Measurements from ENCODE around the gene RNASEH2C.
"Not testable (repeated sequence)": the region's sequence is repeated elsewhere in the genome, so short reads cannot be mapped to it uniquely, and the experiment has no call there.

The RNASEH2C gene

GRCh38 chr11:65720211-65720934 lies at the start of gene RNASEH2C:
Gene RNASEH2C, minus strand, starts transcription at chr11:65720798. Its CDS starts 40 bp downstream, at chr11:65720758.
- FAIRE-seq (peak; percentile 30), DNase-seq (ENCODE audit: low spot score) (peak; percentile 91)

GRCh38 chr11:65767806-65768205 lies 47.2 kb upstream of the RNASEH2C start:
- not testable (repeated sequence) for FAIRE-seq; DNase-seq (ENCODE audit: low spot score)

- FAIRE-seq (no peak), DNase-seq (ENCODE audit: low spot score) (no peak)
These were observed 46.8 kb upstream of the RNASEH2C start for GRCh38 chr11:65767406-65767805.

GRCh38 chr11:65766535-65766934 lies 45.9 kb upstream of the RNASEH2C start:
- DNase-seq (ENCODE audit: low spot score) (no peak), FAIRE-seq (no peak)

GRCh38 chr11:65764434-65764833 lies 43.8 kb upstream of the RNASEH2C start:
- FAIRE-seq, result no peak
- DNase-seq (ENCODE audit: low spot score), result no peak

- FAIRE-seq; DNase-seq (ENCODE audit: low spot score): not testable (repeated sequence)
These were observed 42.2 kb upstream of the RNASEH2C start for GRCh38 chr11:65762816-65763215.

GRCh38 chr11:65762169-65762568 lies 41.6 kb upstream of the RNASEH2C start:
- DNase-seq (ENCODE audit: low spot score); FAIRE-seq: not testable (repeated sequence)

GRCh38 chr11:65745049-65745448 lies 24.5 kb upstream of the RNASEH2C start:
- no peak for DNase-seq (ENCODE audit: low spot score)
- FAIRE-seq, result no peak

- no peak for FAIRE-seq
- DNase-seq (ENCODE audit: low spot score), result no peak
These were observed 24.1 kb upstream of the RNASEH2C start for GRCh38 chr11:65744699-65745042.

GRCh38 chr11:65744026-65744698 lies 23.6 kb upstream of the RNASEH2C start:
- peak; percentile 37 for DNase-seq (ENCODE audit: low spot score)
- no peak for FAIRE-seq

- FAIRE-seq (no peak), DNase-seq (ENCODE audit: low spot score) (no peak)
These were observed 23.1 kb upstream of the RNASEH2C start for GRCh38 chr11:65743681-65744025.

GRCh38 chr11:65742353-65742752 lies 21.8 kb upstream of the RNASEH2C start:
- DNase-seq (ENCODE audit: low spot score) (no peak), FAIRE-seq (no peak)

GRCh38 chr11:65741185-65741584 lies 20.6 kb upstream of the RNASEH2C start:
- FAIRE-seq, result no peak
- DNase-seq (ENCODE audit: low spot score), result no peak

- DNase-seq (ENCODE audit: low spot score), result no peak
- FAIRE-seq, result no peak
These were observed 18.4 kb upstream of the RNASEH2C start for GRCh38 chr11:65739022-65739421.

- FAIRE-seq (no peak), DNase-seq (ENCODE audit: low spot score) (no peak)
These were observed 16.2 kb upstream of the RNASEH2C start for GRCh38 chr11:65736810-65737209.

- not testable (repeated sequence) for FAIRE-seq; DNase-seq (ENCODE audit: low spot score)
These were observed 14.5 kb upstream of the RNASEH2C start for GRCh38 chr11:65735111-65735510.

GRCh38 chr11:65730461-65730860 lies 9.9 kb upstream of the RNASEH2C start:
- FAIRE-seq (no peak), DNase-seq (ENCODE audit: low spot score) (no peak)

GRCh38 chr11:65727865-65728264 lies 7.3 kb upstream of the RNASEH2C start:
- DNase-seq (ENCODE audit: low spot score) (no peak), FAIRE-seq (no peak)

GRCh38 chr11:65726660-65727059 lies 6.1 kb upstream of the RNASEH2C start:
- FAIRE-seq (no peak), DNase-seq (ENCODE audit: low spot score) (no peak)

GRCh38 chr11:65722261-65722660 lies 1.7 kb upstream of the RNASEH2C start:
- DNase-seq (ENCODE audit: low spot score) (no peak), FAIRE-seq (no peak)

GRCh38 chr11:65719871-65720210 lies 757 bp downstream of the RNASEH2C start:
- FAIRE-seq (no peak), DNase-seq (ENCODE audit: low spot score) (no peak)

GRCh38 chr11:65718964-65719492 lies 1.6 kb downstream of the RNASEH2C start:
- DNase-seq (ENCODE audit: low spot score), result no peak
- FAIRE-seq, result peak; percentile 53

GRCh38 chr11:65718531-65718930 lies 2.1 kb downstream of the RNASEH2C start:
- FAIRE-seq (no peak), DNase-seq (ENCODE audit: low spot score) (no peak)

All from urothelium cell line (cell line).